ENCODE measurements around the gene DDOST. TPM values are rescaled to one million over a fixed set of nuclear protein-coding genes. Genes with fewer than 3 reads are reported as not detected.

Gene DDOST
- total and polyA plus RNA-seq, 9 donors: 95.5 to 228 (median 172) TPM

DNA sequence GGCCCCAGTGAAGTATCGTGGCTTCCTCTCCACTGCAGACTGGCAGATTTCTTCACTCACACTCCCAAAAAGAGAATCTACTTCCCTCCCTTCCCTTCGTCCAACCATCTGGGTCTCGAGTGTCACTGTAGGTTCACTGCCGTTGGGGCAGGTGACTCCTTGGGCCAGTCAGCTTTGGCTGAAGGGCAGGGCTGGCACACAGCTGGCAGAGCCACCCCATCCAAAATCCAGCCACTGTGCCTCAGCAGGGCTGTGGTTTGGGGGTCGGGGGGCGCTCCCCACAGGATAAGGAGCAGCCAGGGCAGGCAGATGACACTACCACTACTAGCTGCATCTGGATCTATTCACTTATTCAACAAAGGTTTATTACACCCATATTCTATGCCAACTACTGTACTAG lies 18.1 kb downstream of the DDOST start:
- Histone ChIP-seq H3K9me3 (no peaks in the 10 kb centered on the region), H3K27ac (no peak overlapping the region), H3K27me3 (no peaks in the 10 kb centered on the region), H3K4me1 (ENCODE audit: insufficient read depth) (no peaks in the 10 kb centered on the region), H3K36me3 (no peaks in the 10 kb centered on the region), H3K4me3 (no peak overlapping the region)
- intact Hi-C loops (cut with DNase I): loop anchor here in 1 of 4 donors (5.0 kb wide), 1 partner anchor 121 kb away; no protein-coding TSS in a partner anchor
- WGBS, 3 donors: 70 to 80% (median 72%) methylated on average over 6 of the region's 6 CpGs
- DNase-seq: no peak
- TF ChIP-seq POLR2A (IDR thresholded peaks at IDR 0.05): no peak
- TF ChIP-seq EP300 (IDR thresholded peaks at IDR 0.05): no peak
- no peak for TF ChIP-seq CTCF (IDR thresholded peaks at IDR 0.05)

- no peaks in the 10 kb centered on the region for H3K36me3 ChIP-seq
Observed at GRCh38 chr1:20641975-20642374, 19.2 kb downstream of the DDOST start.

DNA sequence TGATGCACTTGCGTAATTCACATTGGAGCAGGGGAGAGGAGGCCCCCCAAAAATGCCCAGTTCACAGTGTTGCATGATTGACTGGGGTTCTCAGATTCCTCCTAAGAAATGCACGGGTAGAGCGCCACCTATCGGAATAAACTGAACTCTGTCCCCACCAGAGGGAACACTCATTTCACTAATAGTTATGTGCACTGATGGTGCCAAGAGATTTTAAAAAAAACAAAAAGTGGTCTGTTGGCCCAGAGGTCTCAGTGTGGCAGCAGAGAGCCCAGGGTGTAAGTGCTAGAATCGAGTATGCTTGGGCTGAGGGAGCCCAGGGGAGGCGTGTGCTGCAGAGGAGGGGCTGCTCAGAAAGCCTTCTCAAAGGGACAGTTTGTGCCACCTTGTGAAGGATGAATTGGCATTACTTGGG lies 21.0 kb downstream of the DDOST start:
- intact Hi-C loops (cut with DNase I): loop anchor here in 2 of 4 donors (2.0 to 5.0 kb wide), 2 partner anchors 117 to 118 kb away; no protein-coding TSS in a partner anchor
- 30 to 34% (median 32%) methylated on average over 6 of the region's 6 CpGs for WGBS, 3 donors
- TF ChIP-seq POLR2A (IDR thresholded peaks at IDR 0.05) (no peak), CTCF (IDR thresholded peaks at IDR 0.05) (peak; percentile 18 to 44 (median 24))

More at GRCh38 chr1:20641975-20642374, 19.2 kb downstream of the DDOST start:
- Histone ChIP-seq H3K4me1 (ENCODE audit: insufficient read depth) (no peaks in the 10 kb centered on the region), H3K27me3 (no peaks in the 10 kb centered on the region), H3K9me3 (no peaks in the 10 kb centered on the region), H3K27ac (no peak overlapping the region), H3K4me3 (no peak overlapping the region)
- DNase-seq: no peak
- WGBS, 3 donors: 75 to 78% (median 77%) methylated on average over 10 of the region's 10 CpGs
- no peak for TF ChIP-seq POLR2A (IDR thresholded peaks at IDR 0.05)
- TF ChIP-seq EP300 (IDR thresholded peaks at IDR 0.05): no peak
- TF ChIP-seq CTCF (IDR thresholded peaks at IDR 0.05): no peak
- intact Hi-C loops (cut with DNase I): loop anchor here in 2 of 4 donors (2.0 to 5.0 kb wide), 2 partner anchors 119 to 120 kb away; no protein-coding TSS in a partner anchor

GRCh38 chr1:20636785-20637347 lies 24.3 kb downstream of the DDOST start:
- Histone ChIP-seq H3K36me3 (no peaks in the 10 kb centered on the region), H3K27me3 (no peaks in the 10 kb centered on the region), H3K4me1 (ENCODE audit: insufficient read depth) (peaks cover 4% of the 10 kb centered on the region), H3K4me3 (no peak overlapping the region), H3K27ac (no peak overlapping the region), H3K9me3 (no peaks in the 10 kb centered on the region)
- TF ChIP-seq CTCF (IDR thresholded peaks at IDR 0.05) (no peak), EP300 (IDR thresholded peaks at IDR 0.05) (no peak), POLR2A (IDR thresholded peaks at IDR 0.05) (no peak)
- intact Hi-C loops (cut with DNase I): loop anchor here in 1 of 4 donors (5.0 kb wide), 1 partner anchor 115 kb away; no protein-coding TSS in a partner anchor
- 84 to 91% (median 84%) methylated on average over 8 of the region's 8 CpGs for WGBS, 3 donors
- DNase-seq: no peak

More for the DNA sequence above, 21.0 kb downstream of the DDOST start:
- Histone ChIP-seq H3K36me3 (no peaks in the 10 kb centered on the region), H3K27ac (no peak overlapping the region), H3K4me3 (no peak overlapping the region), H3K9me3 (no peaks in the 10 kb centered on the region), H3K4me1 (ENCODE audit: insufficient read depth) (no peaks in the 10 kb centered on the region), H3K27me3 (no peaks in the 10 kb centered on the region)
- peak in 1 of 5 donors; percentile 43 for DNase-seq
